A673 (cell line): ENCODE measurements around the gene POU2F2.

Source experiments
- CTCF ChIP-seq: fragments of 300-800, 200-600 bp; sonication (generic); conservative IDR thresholded peaks from 2 replicates; pipeline ENCODE4 v1.5.1; 2017; ENCODE audit warnings: low read depth, mild to moderate bottlenecking, antibody characterized with exemption, low read length, moderate library complexity, mixed read lengths
- EZH2 ChIP-seq: fragments of 200-600 bp; sonication (generic); IDR thresholded peaks from 2 replicates; pipeline ENCODE4 v1.6.1; 2017; ENCODE audit warnings: borderline replicate concordance, low read depth, mild to moderate bottlenecking, mixed read lengths, antibody characterized with exemption, low read length; ENCODE audit not compliant: poor library complexity, severe bottlenecking

- no peak for TF ChIP-seq CTCF
- TF ChIP-seq EZH2: no peak
These were observed 40.0 kb upstream of the POU2F2 start for GRCh38 chr19:42172261-42172660.
